Thyroid gland (tissue), 4 donors: ENCODE measurements around the gene CCN5. TPM values are rescaled to one million over a fixed set of nuclear protein-coding genes. Genes with fewer than 3 reads are reported as not detected.
"Not testable (repeated sequence)": the region's sequence is repeated elsewhere in the genome, so short reads cannot be mapped to it uniquely, and the experiment has no call there.

Experiments
- DNase-seq, 2 donors: peaks; one replicate each; pipeline ENCODE4 v3.0.0-alpha.2; 2019
- H3K27ac ChIP-seq, 3 donors: fragments of 200-600 bp; sonication (generic); 1 replicate in 2 of 3; 2 replicates in 1 of 3; pipeline ENCODE4 v1.5.1; 2016 to 2019; ENCODE audit warnings: mild to moderate bottlenecking in 1 of 3, moderate library complexity in 1 of 3
- H3K27me3 ChIP-seq: fragments of 200-600 bp; sonication (generic); one replicate; pipeline ENCODE4 v1.5.1; 2019
- H3K36me3 ChIP-seq, 2 donors: fragments of 200-600 bp; sonication (generic); one replicate each; pipeline ENCODE4 v1.5.1; 2016 to 2019
- H3K4me1 ChIP-seq, 2 donors: fragments of 200-600 bp; sonication (generic); one replicate each; pipeline ENCODE4 v1.5.1; 2017 to 2019
- H3K4me3 ChIP-seq, 3 donors: fragments of 200-600 bp; sonication (generic); replicated peaks in 1 of 3; 1 replicate in 2 of 3; 2 replicates in 1 of 3; pipeline ENCODE4 v1.5.1; 2016; ENCODE audit warnings: mild to moderate bottlenecking in 1 of 3
- H3K9me3 ChIP-seq: fragments of 200-600 bp; sonication (generic); one replicate; pipeline ENCODE4 v1.5.1; 2017
- POLR2A ChIP-seq, 2 donors: fragments of 450-650 bp; IDR thresholded peaks; one replicate each; pipeline ENCODE4 v1.6.1; 2017; ENCODE audit warnings: antibody characterized with exemption in 2 of 2, mild to moderate bottlenecking in 2 of 2, moderate library complexity in 1 of 2
- WGBS, 2 donors: methylation state at CpG; one replicate each; pipeline ENCODE4 v1.1.5; 2017; 5-methylcytosine and 5-hydroxymethylcytosine counted together
- intact Hi-C: fragments of 100-400 bp; cut with DNase I; formaldehyde crosslinking; loops from one replicate; pipeline ENCODE4 v1.15.1; 2023
- total RNA-seq, 4 donors: library from RNA; depleted of rRNA; stranded (reverse); fragments of >200 nt; gene quantifications; one replicate each; pipeline ENCODE4 v1.2.3, GENCODE V29; 2016
- TF ChIP-seq, protein P1 (sequence below), 6 experiments: fragments of 200-600 bp in 3 of 6; fragments of 450-650 bp in 3 of 6; sonication (generic) in 3 of 6; IDR thresholded peaks; one replicate each; pipeline ENCODE4 v1.5.1; 2016 to 2019; ENCODE audit warnings: antibody characterized with exemption in 6 of 6, mild to moderate bottlenecking in 2 of 6, inconsistent platforms in 1 of 6, moderate library complexity in 1 of 6

CCN5 gene
- total RNA-seq, 4 donors from 2014 or later, result 4.7 to 47.6 (median 26.6) TPM

DNA sequence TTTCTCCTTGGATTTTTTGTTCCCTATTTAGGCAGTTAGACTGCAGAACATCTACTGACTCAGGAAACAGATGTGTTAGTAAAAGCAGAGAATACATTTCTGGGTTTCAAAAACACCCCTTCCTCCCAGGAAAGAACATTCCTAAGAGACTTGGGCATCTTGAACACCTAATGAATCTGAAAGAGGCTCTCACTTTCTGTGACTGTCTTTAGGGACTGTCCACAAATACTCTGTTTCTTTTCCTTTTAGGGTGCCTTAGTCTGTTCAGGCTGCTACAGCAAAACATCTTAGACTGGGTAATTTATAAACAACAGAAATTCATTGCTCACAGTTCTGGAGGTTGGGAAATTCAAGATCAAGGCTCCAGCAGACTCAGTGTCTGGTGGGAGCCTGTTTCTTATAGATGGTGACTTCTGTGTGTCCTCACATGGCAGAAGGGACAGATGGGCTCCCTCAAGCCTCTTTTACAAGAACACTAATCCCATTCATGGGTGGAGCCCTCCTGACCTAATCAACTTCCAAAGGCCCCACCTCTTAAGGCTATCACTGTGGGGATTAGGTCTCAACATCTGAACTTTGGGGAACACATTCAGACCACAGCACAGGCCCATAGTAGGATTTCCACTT lies 19.4 kb upstream of the CCN5 start:
- TF ChIP-seq, protein P1, sequence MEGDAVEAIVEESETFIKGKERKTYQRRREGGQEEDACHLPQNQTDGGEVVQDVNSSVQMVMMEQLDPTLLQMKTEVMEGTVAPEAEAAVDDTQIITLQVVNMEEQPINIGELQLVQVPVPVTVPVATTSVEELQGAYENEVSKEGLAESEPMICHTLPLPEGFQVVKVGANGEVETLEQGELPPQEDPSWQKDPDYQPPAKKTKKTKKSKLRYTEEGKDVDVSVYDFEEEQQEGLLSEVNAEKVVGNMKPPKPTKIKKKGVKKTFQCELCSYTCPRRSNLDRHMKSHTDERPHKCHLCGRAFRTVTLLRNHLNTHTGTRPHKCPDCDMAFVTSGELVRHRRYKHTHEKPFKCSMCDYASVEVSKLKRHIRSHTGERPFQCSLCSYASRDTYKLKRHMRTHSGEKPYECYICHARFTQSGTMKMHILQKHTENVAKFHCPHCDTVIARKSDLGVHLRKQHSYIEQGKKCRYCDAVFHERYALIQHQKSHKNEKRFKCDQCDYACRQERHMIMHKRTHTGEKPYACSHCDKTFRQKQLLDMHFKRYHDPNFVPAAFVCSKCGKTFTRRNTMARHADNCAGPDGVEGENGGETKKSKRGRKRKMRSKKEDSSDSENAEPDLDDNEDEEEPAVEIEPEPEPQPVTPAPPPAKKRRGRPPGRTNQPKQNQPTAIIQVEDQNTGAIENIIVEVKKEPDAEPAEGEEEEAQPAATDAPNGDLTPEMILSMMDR (IDR thresholded peaks at IDR 0.05), result no peak
- TF ChIP-seq POLR2A (IDR thresholded peaks at IDR 0.05), result no peak

GRCh38 chr20:44696315-44696714 lies 18.9 kb upstream of the CCN5 start:
- H3K36me3 ChIP-seq, result no peaks in the 10 kb centered on the region
- peak overlapping the region in 1 of 3 donors; percentile 30 for H3K27ac ChIP-seq
- no peaks in the 10 kb centered on the region for H3K27me3 ChIP-seq
- no peak for DNase-seq
- WGBS, 2 donors, result 88 to 97% methylated on average over 3 of the region's 3 CpGs
- no peak for TF ChIP-seq POLR2A (IDR thresholded peaks at IDR 0.05)
- TF ChIP-seq, protein P1 (IDR thresholded peaks at IDR 0.05), result no peak
- H3K4me3 ChIP-seq, result no peak overlapping the region
- H3K4me1 ChIP-seq, result peaks cover 0 to 16% of the 10 kb centered on the region in 2 donors
- intact Hi-C loops, result no loop called here
- no peaks in the 10 kb centered on the region for H3K9me3 ChIP-seq

More for the DNA sequence above, 19.4 kb upstream of the CCN5 start:
- no peak for DNase-seq
- no peaks in the 10 kb centered on the region for H3K9me3 ChIP-seq
- intact Hi-C loops, result no loop called here
- H3K27me3 ChIP-seq, result no peaks in the 10 kb centered on the region
- H3K27ac ChIP-seq, result peak overlapping the region in 1 of 3 donors; percentile 30
- no peak overlapping the region for H3K4me3 ChIP-seq
- peaks cover 0 to 14% of the 10 kb centered on the region in 2 donors for H3K4me1 ChIP-seq
- no peaks in the 10 kb centered on the region for H3K36me3 ChIP-seq

DNA sequence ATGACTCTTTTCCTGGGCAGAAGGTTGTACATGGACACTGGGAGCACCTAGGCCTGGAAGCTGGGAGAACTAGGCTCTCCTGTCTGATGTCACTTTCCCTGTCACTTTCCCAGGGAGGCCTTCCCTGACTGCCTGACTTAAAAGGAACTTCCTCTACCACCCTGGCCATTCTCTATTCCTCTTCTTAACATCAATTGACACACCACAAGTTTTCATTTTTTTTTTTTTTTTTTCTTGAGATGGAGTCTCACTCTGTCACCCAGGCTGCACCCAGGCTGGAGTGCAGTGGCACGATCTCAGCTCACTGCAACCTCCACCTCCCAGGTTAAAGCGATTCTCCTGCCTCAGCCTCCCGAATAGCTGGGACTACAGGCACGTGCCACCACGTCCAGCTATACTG lies 18.1 kb upstream of the CCN5 start:
- H3K9me3 ChIP-seq, H3K4me3 ChIP-seq, H3K27me3 ChIP-seq, intact Hi-C loops, H3K27ac ChIP-seq, H3K36me3 ChIP-seq, DNase-seq: not testable (repeated sequence)
- peaks cover 3 to 23% of the 10 kb centered on the region in 2 donors for H3K4me1 ChIP-seq
- 94 to 97% methylated on average over 5 of the region's 5 CpGs for WGBS, 2 donors

DNA sequence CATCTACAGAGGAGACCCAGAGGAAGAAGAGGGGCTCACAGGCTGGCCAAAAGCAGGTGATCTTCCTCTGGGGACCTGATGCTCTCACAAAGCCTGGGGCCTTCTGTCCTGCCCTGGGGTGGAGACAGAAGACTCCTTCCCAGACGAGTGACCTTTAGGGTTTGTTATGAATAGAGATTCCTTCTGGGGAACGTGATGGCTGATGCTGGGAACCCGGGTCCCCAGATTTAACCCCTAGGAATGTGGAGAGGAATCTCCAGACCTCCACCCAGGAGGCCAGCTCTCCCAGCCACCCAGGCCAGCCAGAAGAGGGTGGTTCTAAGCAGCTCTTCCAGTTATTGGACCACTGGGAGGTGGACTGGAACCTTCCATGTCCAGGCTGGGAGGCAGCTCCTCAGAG lies 16.8 kb upstream of the CCN5 start:
- Histone ChIP-seq H3K4me1 (peaks cover 3 to 31% of the 10 kb centered on the region in 2 donors), H3K27me3 (no peaks in the 10 kb centered on the region), H3K4me3 (no peak overlapping the region), H3K36me3 (no peaks in the 10 kb centered on the region), H3K9me3 (no peaks in the 10 kb centered on the region), H3K27ac (no peak overlapping the region)
- TF ChIP-seq, protein P1 (IDR thresholded peaks at IDR 0.05), result no peak
- no peak for TF ChIP-seq POLR2A (IDR thresholded peaks at IDR 0.05)
- DNase-seq, result no peak
- 59 to 82% methylated on average over 2 to 3 of the region's 3 CpGs for WGBS, 2 donors
- intact Hi-C loops, result no loop called here

GRCh38 chr20:44700306-44700705 lies 14.9 kb upstream of the CCN5 start:
- H3K4me1 ChIP-seq, result peaks cover 3 to 27% of the 10 kb centered on the region in 2 donors
- DNase-seq, result no peak
- WGBS, 2 donors, result 92 to 93% methylated on average over 5 to 11 of the region's 11 CpGs
- H3K9me3 ChIP-seq, result no peaks in the 10 kb centered on the region
- intact Hi-C loops, result no loop called here
- TF ChIP-seq, protein P1 (IDR thresholded peaks at IDR 0.05), result no peak
- no peak for TF ChIP-seq POLR2A (IDR thresholded peaks at IDR 0.05)
- no peaks in the 10 kb centered on the region for H3K27me3 ChIP-seq
- H3K4me3 ChIP-seq, result no peak overlapping the region
- no peak overlapping the region for H3K27ac ChIP-seq
- H3K36me3 ChIP-seq, result no peaks in the 10 kb centered on the region
